HG03060 (cell line): ENCODE measurements around the gene KANSL1.
A peak's percentile ranks its signal among the peaks of the same experiment; 100 is the strongest.
"Not testable (repeated sequence)": the region's sequence is repeated elsewhere in the genome, so short reads cannot be mapped to it uniquely, and the experiment has no call there.

Source experiments
- ATAC-seq: cut with Tn5 transposase; IDR thresholded peaks from one replicate; pipeline ENCODE4 v1.9.1; 2021; ENCODE audit warnings: low read depth, moderate number of reproducible peaks; ENCODE audit not compliant: unreplicated experiment

KANSL1 gene

GRCh38 chr17:46193151-46193625 is at the start of gene KANSL1:
Gene KANSL1, minus strand, starts transcription at chr17:46193429. Its CDS starts 21,286 bp downstream, at chr17:46172143.
- ATAC-seq = no peak

DNA sequence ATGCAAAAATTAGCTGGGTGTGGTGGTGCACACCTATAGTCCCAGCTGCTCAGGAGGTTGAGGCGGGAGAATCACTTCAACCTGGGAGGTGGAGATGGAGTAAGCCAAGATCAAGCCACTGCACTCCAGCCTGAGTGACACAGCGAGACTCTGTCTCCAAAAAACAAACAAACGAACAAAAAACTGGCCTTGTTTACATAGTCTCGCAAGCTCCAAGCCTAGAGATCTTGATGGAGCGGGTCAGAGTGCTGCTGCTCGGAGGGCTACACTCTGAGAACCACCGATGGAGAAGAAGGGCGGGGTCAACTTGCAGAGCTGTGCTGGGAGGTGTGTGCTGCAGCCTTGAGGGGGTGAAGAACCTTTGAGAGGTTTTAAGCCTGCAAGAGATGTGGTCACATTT is 38.1 kb upstream of the KANSL1 start:
- ATAC-seq = not testable (repeated sequence)

GRCh38 chr17:46225274-46225794 is 32.1 kb upstream of the KANSL1 start:
- peak; percentile 91 for ATAC-seq

GRCh38 chr17:46224864-46225263 is 31.6 kb upstream of the KANSL1 start:
- ATAC-seq = not testable (repeated sequence)

- not testable (repeated sequence) for ATAC-seq
Measured at GRCh38 chr17:46223041-46223440, 29.8 kb upstream of the KANSL1 start.

- no peak for ATAC-seq
Measured at GRCh38 chr17:46216682-46217081, 23.5 kb upstream of the KANSL1 start.

GRCh38 chr17:46212634-46213435 is 19.6 kb upstream of the KANSL1 start:
- no peak for ATAC-seq

GRCh38 chr17:46208997-46209396 is 15.8 kb upstream of the KANSL1 start:
- no peak for ATAC-seq

- no peak for ATAC-seq
Measured at GRCh38 chr17:46205975-46206374, 12.7 kb upstream of the KANSL1 start.

DNA sequence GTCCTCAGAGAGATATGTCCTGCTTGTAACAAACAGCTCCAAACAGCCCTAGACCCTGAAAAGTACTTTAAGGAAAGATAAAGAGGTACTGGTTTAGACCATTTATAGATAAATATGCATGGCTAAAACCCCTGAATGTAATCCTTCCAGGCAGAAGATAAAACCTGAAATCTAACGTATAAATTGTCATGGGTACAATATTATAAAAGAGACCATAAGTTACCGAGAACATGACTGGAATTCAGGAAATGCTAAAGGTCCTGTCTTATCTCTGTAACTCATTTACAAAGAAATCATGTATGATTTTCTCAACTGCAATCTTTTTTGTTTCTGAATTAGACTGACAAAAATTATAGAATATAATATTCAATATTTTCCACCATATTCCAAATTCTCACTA is 9.2 kb upstream of the KANSL1 start:
- ATAC-seq = no peak

- no peak for ATAC-seq
Measured at GRCh38 chr17:46201491-46201890, 8.3 kb upstream of the KANSL1 start.

GRCh38 chr17:46200197-46200596 is 7.0 kb upstream of the KANSL1 start:
- ATAC-seq = no peak

DNA sequence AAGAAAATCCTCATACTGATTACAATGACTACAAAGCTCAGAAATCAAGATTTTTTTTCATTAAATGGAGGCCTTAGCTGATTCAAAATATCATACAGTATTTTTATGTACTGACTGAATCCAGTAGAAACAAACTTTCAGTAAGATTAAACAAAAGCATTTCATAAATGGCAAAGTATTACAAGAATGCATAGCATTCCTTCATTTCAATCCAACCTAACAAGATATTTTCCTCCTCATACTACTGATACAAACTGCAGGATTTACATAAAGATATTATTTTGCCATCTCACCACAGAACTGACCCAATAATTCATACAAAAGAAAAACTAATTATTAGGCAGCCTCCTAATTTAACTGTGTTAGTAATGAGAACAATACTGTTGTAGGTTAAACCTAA is 6.2 kb upstream of the KANSL1 start:
- ATAC-seq = no peak

DNA sequence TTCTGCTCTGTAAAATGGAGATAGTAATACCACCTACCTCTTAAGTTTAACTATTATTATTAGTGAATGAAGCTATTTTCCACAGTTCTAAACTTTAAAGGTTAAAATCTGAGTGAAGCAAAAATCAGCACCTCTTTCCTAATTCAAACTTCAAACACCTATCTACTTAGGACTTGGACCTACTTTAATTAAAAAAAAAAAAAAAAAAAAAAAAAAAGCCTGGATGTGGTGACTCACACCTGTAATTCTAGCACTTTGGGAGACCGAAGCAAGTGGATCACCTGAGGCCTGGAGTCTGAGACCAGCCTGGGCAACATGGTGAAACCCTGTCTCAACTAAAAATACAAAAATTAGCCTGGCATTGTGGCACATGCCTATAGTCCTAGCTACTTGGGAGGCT is 5.0 kb upstream of the KANSL1 start:
- no peak for ATAC-seq

GRCh38 chr17:46197530-46197929 is 4.3 kb upstream of the KANSL1 start:
- no peak for ATAC-seq

GRCh38 chr17:46195939-46196716 is 2.9 kb upstream of the KANSL1 start:
- ATAC-seq = no peak

GRCh38 chr17:46195217-46195855 is 2.1 kb upstream of the KANSL1 start:
- ATAC-seq = no peak

DNA sequence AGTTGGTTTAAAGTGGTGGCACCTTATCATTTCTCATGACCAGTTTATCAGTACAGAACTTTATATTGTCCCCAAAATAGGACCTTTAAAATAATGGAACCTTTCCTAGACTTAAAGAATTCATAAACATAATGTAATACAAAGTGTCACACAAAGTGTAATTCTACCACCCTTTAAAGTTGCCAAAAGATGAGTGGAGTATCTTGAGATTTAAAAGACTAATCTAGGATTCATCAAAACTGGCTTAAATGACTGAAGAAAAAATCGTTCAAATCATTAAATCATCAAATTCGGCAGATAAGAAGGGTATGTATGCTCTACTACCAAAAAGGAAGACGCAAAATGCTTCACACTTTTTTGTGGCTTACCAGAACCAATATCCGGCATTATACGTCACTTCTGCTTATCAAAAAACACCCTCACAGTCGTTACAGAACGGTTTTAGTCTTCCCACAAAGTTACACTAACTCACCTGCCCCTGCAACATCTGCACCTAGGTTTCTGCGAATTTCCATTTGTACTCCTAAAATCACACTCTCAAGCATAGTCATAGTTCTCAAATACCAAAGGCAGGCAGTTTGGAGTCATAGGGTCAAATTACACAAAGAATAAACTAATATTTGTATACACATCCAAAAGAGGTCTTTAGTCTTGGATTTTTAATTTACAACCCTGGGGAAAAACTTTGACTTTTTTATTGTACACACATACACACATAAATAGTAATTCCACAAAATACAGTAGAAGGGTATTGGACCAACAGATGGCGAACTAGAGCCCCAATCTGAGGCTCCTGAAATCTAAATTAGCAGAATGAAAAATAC is 1.4 kb upstream of the KANSL1 start:
- no peak for ATAC-seq

GRCh38 chr17:46193626-46194392 is 580 bp upstream of the KANSL1 start:
- ATAC-seq = no peak
